NCI-H146 (cell line): ENCODE measurements around the gene RNF112.

Experiments
- DNase-seq: peaks from one replicate; lab custom pipeline; 2025; lab: John Stamatoyannopoulos, UW

The RNF112 gene

GRCh38 chr17:19388791-19389785, 21.9 kb upstream of the RNF112 start:
- no peak for DNase-seq

DNA sequence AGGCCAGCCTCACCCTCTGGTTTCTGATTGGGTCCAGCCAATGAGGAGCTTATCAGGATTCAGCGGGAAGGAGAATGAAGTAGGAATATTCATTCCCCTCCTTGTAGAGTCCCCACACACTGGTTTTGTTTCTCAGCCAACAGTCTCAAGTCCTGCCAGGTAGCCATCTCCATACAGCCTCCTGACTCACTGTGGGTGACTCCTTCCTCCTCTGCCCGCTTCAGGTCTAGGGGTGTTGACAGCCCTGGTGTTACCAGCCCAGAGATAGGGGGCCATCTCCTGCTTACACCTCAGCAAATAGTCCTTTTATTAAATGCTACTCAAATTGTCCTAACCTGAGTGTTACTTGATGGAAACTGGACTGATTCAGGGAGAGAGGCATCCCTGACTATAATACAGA, 20.1 kb upstream of the RNF112 start:
- DNase-seq, result no peak

GRCh38 chr17:19391432-19391831, 19.6 kb upstream of the RNF112 start:
- peak; percentile 11 for DNase-seq

DNA sequence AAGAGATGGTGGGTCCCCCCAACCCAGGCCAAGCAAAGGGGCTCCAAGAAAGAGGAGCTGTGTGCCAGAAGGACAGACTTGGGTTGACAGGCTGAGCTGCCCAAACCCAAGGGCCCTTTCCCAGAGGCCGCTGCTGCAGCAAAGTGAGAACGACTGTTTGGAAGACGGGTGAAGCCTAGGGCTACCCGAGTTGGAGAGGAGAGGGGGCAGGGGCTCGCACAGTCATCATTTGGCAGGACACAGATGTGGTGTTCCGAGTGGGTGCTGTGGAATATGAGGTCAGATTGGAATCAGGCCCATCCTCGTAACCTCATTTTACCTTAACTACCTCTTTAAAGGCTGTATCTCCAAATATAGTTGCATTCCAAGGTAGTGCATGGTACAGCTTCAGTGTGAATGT, 18.7 kb upstream of the RNF112 start:
- DNase-seq, result no peak

GRCh38 chr17:19397556-19398041, 13.4 kb upstream of the RNF112 start:
- DNase-seq, result no peak

GRCh38 chr17:19398301-19399181, 12.5 kb upstream of the RNF112 start:
- peak; percentile 67 for DNase-seq

DNA sequence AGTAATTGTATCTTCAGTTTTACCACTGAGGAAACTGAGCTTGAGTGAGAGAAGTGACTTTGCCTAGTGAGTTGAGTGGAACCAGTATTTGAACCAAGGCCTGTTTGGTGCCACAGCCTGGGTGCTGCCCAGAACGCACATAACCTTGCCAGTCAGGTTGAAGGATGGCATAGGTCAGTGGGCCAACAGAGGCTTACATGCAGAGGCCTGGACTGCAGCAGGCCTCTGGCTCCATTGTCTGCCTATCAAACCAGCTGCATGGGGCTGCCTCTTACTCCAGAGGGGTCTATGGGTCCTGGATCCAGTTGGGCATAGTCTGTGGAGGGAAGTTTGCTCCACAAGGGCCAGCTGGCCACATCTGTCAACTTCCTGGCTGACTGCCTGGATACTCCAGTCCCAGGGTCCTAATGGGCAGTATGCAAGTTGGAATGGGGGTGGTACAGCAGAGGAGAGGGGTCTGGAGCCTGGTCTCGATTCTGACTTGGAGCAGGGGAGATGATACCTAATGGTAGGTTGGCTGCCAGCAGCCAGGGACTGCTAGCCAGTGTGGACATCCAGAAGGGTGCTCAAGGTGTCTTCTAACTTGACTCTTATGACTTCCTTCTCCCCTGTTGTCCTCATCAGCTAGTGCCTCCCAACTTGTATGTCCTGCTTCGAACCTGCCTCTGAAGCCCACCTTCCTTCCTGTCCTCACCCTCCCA, 11.1 kb upstream of the RNF112 start:
- DNase-seq, result no peak

DNA sequence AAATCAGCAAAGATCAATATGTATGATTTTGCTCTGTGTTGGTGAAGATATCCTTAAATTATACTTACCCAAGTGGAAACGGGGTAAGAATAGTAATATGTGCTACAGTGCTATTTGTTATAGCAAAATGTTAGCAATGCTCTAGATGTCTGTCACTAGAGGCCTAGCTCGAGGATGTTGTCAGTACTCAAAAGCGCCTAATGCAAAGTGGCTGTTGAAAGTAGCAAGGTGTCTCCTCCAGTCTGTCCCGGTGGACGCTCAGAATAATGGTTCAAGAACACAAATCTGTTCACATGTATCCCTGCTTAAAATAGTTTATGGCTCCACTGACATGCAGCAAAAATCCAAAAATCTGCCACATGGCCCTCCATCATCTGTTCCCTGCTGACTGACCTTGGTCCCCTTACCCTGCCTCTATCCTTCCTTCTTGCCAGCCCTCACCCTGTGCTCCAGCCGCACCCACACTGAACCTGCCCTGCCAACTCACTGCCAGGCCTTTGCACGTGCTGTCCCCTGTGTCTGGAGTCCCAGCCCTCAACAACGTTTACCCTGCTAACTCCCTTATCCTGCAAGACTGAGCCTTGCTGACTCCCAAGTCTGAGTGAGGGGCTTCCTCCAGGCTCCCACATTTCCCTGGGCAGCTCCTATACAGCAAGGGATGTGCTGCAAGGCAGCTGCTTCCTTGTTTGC, 9.6 kb upstream of the RNF112 start:
- DNase-seq, result no peak

- no peak for DNase-seq
These were observed 8.9 kb upstream of the RNF112 start for GRCh38 chr17:19402171-19402570.

GRCh38 chr17:19403021-19403420, 8.0 kb upstream of the RNF112 start:
- DNase-seq, result no peak

DNA sequence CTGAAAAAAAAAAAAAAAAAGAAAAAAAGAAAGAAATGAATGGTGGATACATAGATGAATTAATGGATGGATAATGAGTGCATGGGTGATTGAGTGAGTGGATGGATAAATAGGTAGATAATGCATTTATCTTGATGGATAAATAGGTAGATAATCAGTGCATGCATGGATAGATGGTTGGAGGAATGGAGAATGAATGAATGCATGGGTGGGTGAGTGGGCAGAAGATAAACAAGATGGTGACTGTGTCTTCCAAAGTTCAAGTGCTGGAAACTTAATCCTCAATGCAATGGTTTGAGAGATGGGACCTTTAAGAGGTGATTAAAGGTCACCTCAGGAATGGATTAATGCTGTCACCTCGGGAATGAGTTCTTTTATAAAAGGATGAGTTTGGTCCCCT, 6.8 kb upstream of the RNF112 start:
- DNase-seq, result no peak

- DNase-seq, result no peak
These were observed 5.9 kb upstream of the RNF112 start for GRCh38 chr17:19405114-19405513.

- no peak for DNase-seq
These were observed 3.3 kb upstream of the RNF112 start for GRCh38 chr17:19407601-19408345.

DNA sequence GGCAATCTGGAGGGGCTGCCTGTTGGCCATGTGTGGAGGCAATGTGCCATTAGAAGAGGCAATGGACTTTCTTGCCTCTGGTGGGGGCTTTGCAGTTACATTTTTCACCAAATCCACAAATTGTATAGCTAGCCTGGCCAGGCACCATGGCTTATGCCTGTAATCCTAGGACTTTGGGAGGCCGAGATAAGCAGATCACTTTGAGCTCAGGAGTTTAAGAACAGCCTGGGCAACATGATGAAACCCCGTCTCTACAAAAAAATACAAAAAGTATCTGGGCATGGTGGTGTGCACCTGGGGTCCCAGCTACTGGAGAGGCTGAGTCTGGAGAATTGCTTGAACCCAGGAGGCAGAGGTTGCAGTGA, 2.7 kb upstream of the RNF112 start:
- DNase-seq, result no peak

DNA sequence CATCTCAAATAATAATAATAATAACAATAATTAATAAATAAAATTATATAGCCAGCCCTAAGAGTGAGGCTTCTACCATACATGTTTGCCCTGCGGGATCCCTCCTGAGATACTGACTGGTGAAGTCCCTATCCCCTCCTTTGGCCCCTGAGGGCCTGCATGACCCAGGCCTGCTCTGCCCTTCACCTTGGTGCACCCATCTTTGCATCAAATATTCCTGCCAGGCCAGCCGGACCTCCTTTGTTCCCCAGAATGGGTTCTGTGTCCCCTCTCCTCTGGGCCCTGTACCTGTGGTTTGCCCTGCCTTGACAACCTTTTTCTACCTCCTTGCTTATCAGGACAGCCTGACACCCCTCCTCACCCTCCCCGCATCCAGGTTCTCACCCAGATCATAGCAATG, 2.0 kb upstream of the RNF112 start:
- DNase-seq, result no peak

DNA sequence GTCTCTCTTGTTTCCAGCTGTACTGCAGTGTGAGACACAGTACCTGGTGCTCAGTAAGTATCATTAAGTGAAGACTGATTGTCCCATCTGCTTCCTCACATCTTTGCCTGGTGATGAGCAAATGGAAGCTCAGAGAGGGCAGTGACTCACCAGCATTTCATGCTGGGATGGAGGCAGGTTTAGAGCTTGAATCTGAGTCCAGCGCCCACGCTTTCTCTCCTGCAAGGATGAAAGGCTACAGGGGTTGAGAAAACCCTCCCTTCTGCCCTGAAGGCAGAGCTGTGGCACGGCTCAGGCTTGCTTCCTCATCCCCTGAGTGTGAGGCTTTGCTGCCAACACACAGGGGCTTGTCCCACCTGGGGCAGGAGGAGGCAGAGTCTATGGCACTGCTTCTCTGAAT, 1.5 kb upstream of the RNF112 start:
- DNase-seq, result no peak

GRCh38 chr17:19410091-19410490, 941 bp upstream of the RNF112 start:
- DNase-seq, result no peak

DNA sequence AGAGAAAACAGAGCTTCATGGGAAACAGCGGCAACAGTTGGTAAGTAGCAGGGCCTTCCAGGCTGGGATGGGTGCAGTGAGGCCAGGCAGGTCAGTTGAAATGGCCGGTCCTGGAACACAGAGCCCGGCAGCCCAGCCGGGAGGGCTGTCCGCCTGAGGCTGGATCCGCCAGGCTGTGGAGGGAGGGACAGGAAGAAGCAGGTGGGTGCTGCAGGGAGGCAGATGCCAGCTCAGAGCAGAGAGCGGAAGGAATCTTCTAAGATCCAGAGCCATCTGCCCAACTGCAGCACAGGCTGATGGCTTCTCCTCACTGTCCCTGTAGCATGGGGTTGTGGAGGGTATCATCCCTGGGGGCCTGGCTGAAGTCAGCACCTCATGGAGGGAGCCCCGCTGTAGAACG, 599 bp downstream of the RNF112 start:
- DNase-seq, result peak; percentile 39

DNA sequence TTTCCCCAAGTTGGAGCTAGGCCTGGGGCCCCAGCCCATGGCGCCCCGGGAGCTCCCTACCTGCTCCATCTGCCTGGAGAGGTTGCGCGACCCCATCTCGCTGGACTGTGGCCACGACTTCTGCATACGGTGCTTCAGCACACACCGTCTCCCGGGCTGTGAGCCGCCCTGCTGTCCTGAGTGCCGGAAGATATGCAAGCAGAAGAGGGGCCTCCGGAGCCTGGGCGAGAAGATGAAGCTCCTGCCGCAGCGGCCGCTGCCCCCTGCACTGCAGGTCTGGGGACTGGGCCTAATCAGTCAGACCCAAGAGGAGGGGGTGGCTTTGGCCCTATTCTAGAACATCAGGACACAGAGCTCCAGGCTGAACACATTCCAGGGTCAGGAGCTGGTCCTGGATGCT, 1.5 kb downstream of the RNF112 start:
- DNase-seq, result no peak

DNA sequence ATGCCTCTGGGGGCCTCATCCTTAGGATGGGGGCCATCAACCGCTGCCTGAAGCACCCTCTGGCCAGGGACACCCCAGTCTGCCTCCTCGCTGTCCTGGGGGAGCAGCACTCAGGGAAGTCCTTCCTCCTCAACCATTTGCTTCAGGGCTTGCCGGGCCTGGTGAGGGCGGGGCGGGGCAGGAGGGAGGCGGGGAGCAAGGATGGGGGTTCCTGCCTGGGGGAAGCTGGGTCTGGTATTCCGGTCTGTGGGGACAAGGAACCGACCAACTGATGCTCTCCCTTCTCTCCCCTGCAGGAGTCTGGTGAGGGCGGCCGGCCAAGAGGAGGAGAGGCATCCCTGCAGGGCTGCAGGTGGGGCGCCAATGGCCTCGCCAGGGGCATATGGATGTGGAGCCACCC, 2.0 kb downstream of the RNF112 start:
- DNase-seq, result no peak

- DNase-seq, result no peak
These were observed 2.7 kb downstream of the RNF112 start for GRCh38 chr17:19413761-19414160.
